ENCODE data around the gene TAF12.

TAF12 gene

DNA sequence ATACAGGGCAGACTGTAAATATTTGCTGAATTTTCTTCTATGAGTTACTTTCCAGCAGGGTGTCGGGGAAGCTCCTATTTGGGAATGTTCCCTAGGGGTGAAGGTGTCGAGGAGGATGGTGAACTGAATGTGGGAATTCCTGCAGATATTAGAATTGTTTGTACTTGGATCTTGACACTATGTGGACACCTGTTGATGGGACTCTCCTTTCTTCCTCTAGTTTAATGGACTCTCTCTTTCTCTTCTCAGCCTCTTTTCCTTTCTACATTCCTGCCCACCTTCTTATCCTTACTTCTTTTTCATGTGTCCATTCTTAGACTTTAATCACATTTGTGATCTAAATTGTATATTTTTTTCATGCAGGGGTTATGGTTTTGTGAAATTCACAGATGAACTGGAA lies 75.9 kb downstream of the TAF12 start:
- no peak for DNase-seq (ENCODE audit: low read depth)
- no peak overlapping the region for H3K4me3 ChIP-seq (ENCODE audit: control insufficient read depth, low read depth, low read length)
- TF ChIP-seq CTCF (IDR thresholded peaks at IDR 0.05; ENCODE audit: control insufficient read depth, insufficient read depth, low read depth, low read length, missing control alignments): no peak

DNA sequence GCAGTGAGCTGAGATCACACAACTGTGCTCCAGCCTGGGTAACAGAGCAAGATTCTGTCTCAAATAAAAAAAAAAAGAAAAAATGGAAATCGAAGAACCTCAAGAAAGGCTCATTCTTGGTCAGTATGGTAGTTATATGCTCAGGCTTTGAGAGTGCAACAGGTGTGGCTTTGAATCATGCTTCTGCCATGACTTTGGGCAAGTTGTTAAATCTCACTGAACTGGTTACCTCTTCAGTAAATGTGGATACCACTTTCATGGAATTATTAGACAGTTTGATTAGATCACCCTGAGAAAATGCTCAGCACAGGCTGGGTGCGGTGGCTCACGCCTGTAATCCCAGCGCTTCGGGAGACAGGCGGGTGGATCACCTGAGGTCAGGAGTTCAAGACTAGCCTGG lies 77.1 kb downstream of the TAF12 start:
- H3K4me3 ChIP-seq (ENCODE audit: control insufficient read depth, low read depth, low read length): no peak overlapping the region
- DNase-seq (ENCODE audit: low read depth): no peak
- no peak for TF ChIP-seq CTCF (IDR thresholded peaks at IDR 0.05; ENCODE audit: control insufficient read depth, insufficient read depth, low read depth, low read length, missing control alignments)

GRCh38 chr1:28565040-28565439 lies 77.8 kb downstream of the TAF12 start:
- no peak for TF ChIP-seq CTCF (IDR thresholded peaks at IDR 0.05; ENCODE audit: control insufficient read depth, insufficient read depth, low read depth, low read length, missing control alignments)
- no peak for DNase-seq (ENCODE audit: low read depth)
- H3K4me3 ChIP-seq (ENCODE audit: control insufficient read depth, low read depth, low read length): no peak overlapping the region

DNA sequence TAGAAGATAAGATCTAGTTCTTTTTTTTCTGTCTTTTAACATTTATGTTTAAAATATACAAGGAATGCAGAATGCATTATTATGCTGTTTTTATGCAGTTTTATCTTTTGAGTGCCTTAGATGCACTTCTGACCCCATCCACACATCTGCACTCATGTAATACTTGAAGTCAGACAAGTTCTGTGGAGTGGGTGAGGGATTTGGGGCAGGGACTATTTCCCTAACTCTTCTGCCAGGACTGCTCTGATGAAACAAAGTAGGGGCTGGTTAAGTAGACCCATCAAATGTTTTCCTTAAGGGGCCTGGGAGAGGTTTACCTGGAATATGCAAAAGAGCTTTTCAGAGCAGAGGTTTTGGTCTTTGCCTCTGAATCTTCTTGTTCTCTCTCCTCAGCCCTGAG lies 78.6 kb downstream of the TAF12 start:
- DNase-seq (ENCODE audit: low read depth): no peak
- no peak for TF ChIP-seq CTCF (IDR thresholded peaks at IDR 0.05; ENCODE audit: control insufficient read depth, insufficient read depth, low read depth, low read length, missing control alignments)
- no peak overlapping the region for H3K4me3 ChIP-seq (ENCODE audit: control insufficient read depth, low read depth, low read length)

GRCh38 chr1:28560886-28561285 lies 82.0 kb downstream of the TAF12 start:
- no peak overlapping the region for H3K4me3 ChIP-seq (ENCODE audit: control insufficient read depth, low read depth, low read length)
- DNase-seq (ENCODE audit: low read depth): no peak
- TF ChIP-seq CTCF (IDR thresholded peaks at IDR 0.05; ENCODE audit: control insufficient read depth, insufficient read depth, low read depth, low read length, missing control alignments): no peak
